D721Med (cell line): Measurements from ENCODE around the gene UGT2A2.
"Not testable (repeated sequence)": the region's sequence is repeated elsewhere in the genome, so short reads cannot be mapped to it uniquely, and the experiment has no call there.

Source experiments
- DNase-seq: peaks from one replicate; pipeline ENCODE4 v3.0.0; 2011; ENCODE audit warnings: low spot score; ENCODE audit not compliant: insufficient read length
- FAIRE-seq: peaks from 2 replicates; lab custom pipeline; 2011; peaks lifted over from hg19 to GRCh38; lab: Jason Lieb, UNC
- TF ChIP-seq, protein P1 (sequence below): IDR thresholded peaks from 2 replicates; pipeline ENCODE4 v1.5.1; 2012; ENCODE audit warnings: mild to moderate bottlenecking, control low read depth; ENCODE audit not compliant: insufficient read depth; ENCODE audit errors: missing control alignments

The UGT2A2 gene

GRCh38 chr4:69639542-69639941 lies at the start of gene UGT2A2:
TSS of gene UGT2A2 (minus strand) at chr4:69639642. CDS start at chr4:69639640, 2 bp downstream.
- TF ChIP-seq, protein P1, sequence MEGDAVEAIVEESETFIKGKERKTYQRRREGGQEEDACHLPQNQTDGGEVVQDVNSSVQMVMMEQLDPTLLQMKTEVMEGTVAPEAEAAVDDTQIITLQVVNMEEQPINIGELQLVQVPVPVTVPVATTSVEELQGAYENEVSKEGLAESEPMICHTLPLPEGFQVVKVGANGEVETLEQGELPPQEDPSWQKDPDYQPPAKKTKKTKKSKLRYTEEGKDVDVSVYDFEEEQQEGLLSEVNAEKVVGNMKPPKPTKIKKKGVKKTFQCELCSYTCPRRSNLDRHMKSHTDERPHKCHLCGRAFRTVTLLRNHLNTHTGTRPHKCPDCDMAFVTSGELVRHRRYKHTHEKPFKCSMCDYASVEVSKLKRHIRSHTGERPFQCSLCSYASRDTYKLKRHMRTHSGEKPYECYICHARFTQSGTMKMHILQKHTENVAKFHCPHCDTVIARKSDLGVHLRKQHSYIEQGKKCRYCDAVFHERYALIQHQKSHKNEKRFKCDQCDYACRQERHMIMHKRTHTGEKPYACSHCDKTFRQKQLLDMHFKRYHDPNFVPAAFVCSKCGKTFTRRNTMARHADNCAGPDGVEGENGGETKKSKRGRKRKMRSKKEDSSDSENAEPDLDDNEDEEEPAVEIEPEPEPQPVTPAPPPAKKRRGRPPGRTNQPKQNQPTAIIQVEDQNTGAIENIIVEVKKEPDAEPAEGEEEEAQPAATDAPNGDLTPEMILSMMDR: no peak
- no peak for DNase-seq
- no peak for FAIRE-seq

DNA sequence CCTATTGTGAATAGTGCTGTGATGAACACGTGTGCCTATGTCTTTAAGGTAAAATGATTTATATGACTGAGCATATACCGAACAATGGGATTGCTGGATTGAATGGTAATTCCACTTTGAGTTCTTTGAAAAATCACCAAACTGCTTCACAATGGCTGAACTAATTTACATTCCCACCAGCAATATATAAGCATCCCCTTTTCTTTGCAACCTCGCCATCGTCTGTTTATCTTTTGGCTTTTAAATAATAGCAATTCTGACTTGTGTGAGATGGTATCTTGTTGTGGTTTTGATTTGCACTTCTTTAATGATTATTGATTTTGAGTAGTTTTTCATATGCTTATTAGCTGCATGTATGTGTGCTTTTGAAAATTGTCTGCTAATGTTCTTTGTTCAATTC lies 45.4 kb upstream of the UGT2A2 start:
- DNase-seq (no peak), FAIRE-seq (peak; percentile 48)
- TF ChIP-seq, protein P1: no peak

GRCh38 chr4:69668680-69669079 lies 29.2 kb upstream of the UGT2A2 start:
- DNase-seq (no peak), FAIRE-seq (no peak)
- TF ChIP-seq, protein P1: no peak

- FAIRE-seq, DNase-seq: not testable (repeated sequence)
These were observed 24.6 kb upstream of the UGT2A2 start for GRCh38 chr4:69664009-69664408.

- not testable (repeated sequence) for DNase-seq, FAIRE-seq
These were observed 21.8 kb upstream of the UGT2A2 start for GRCh38 chr4:69661130-69661803.

- FAIRE-seq: no peak
- TF ChIP-seq, protein P1: no peak
- no peak for DNase-seq
These were observed 18.7 kb upstream of the UGT2A2 start for GRCh38 chr4:69658133-69658532.

GRCh38 chr4:69656653-69657158 lies 17.3 kb upstream of the UGT2A2 start:
- TF ChIP-seq, protein P1: no peak
- FAIRE-seq (no peak), DNase-seq (no peak)

DNA sequence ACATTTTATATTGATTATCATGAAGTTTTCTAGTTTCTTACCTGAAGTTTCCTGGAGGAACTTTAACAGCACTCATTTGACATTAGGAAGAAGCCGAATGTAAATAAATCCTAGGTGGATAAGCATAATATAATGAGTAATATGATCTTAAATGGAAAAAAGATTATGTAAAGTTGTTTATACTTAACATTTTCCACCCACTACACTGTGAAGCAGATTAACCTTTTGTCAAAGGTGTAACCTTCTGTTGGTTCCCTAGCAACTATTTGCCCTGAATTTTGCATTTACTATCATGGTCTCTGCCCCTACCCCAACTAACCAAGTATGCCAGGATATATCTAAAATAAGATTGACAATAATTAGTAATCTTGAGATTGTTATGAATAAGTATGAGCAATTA lies 13.7 kb upstream of the UGT2A2 start, which contains the start of gene UGT2A1:
Gene UGT2A1, minus strand, starts transcription at position 101 of the 400 bp plus-strand sequence. CDS start 5,603 bp downstream, outside the sequence.
- DNase-seq (no peak), FAIRE-seq (no peak)
- TF ChIP-seq, protein P1: no peak
